SK-N-SH (cell line): Measurements from ENCODE around the gene IP6K2. TPM values are rescaled to one million over a fixed set of nuclear protein-coding genes. Genes with fewer than 3 reads are reported as not detected.

Source experiments
- CTCF ChIA-PET: fragments of 300-600, 350-600 bp; formaldehyde crosslinking; extraction: SDS; loops from one replicate; lab custom pipeline; 2021; lab: Yijun Ruan, JAX
- POLR2A ChIA-PET: fragments of 350-600 bp; sonication (Branson Sonifier 250); formaldehyde crosslinking; extraction: SDS; loops from one replicate; lab custom pipeline; 2020; ENCODE audit warnings: antibody characterized with exemption, inconsistent platforms; lab: Yijun Ruan, JAX
- DNase-seq: peaks from one replicate; pipeline ENCODE4 v3.0.0; 2012
- H2AFZ ChIP-seq: fragments of 200-600 bp; sonication (generic); 2 replicates; pipeline ENCODE4 v1.8.1; 2016; ENCODE audit warnings: antibody characterized with exemption, mild to moderate bottlenecking, low read depth
- H3F3A ChIP-seq: fragments of 200-600 bp; sonication (generic); replicated peaks from 2 replicates; pipeline ENCODE3; 2016; ENCODE audit warnings: antibody characterized with exemption, mild to moderate bottlenecking; ENCODE audit not compliant: insufficient read depth
- H3K27ac ChIP-seq, 2 experiments: fragments of 200-500 bp in 1 of 2; fragments of 200-600 bp in 1 of 2; sonication (Bioruptor generic) in 1 of 2; sonication (generic), shearing (Covaris generic) in 1 of 2; 2 replicates each; pipeline versions ENCODE4 v1.5.1 to v1.6.1; 2014 to 2016; ENCODE audit warnings: low read depth in 2 of 2, inconsistent platforms in 1 of 2, low read length in 1 of 2, mild to moderate bottlenecking in 1 of 2, mixed read lengths in 1 of 2
- H3K27me3 ChIP-seq: fragments of 200-600 bp; sonication (generic), shearing (Covaris generic); 2 replicates; pipeline ENCODE4 v1.6.1; 2016; ENCODE audit warnings: mixed run types; ENCODE audit not compliant: insufficient read depth
- H3K36me3 ChIP-seq, 2 experiments: fragments of 200-500 bp in 1 of 2; fragments of 200-600 bp in 1 of 2; sonication (Bioruptor generic) in 1 of 2; sonication (generic) in 1 of 2; replicated peaks in 1 of 2; 2 replicates each; pipeline versions ENCODE3 to v1.5.1; 2014 to 2016; ENCODE audit warnings: low read length in 1 of 2, mild to moderate bottlenecking in 1 of 2; ENCODE audit not compliant: insufficient read depth in 2 of 2, control insufficient read depth in 1 of 2
- H3K4me1 ChIP-seq, 2 experiments: fragments of 200-500 bp in 1 of 2; fragments of 200-600 bp in 1 of 2; sonication (Bioruptor generic) in 1 of 2; sonication (generic), shearing (Covaris generic) in 1 of 2; 2 replicates each; pipeline versions ENCODE4 v1.5.1 to v1.6.1; 2014 to 2016; ENCODE audit warnings: low read depth in 1 of 2, low read length in 1 of 2, mixed run types in 1 of 2; ENCODE audit not compliant: insufficient read depth in 2 of 2, control insufficient read depth in 1 of 2
- H3K4me2 ChIP-seq: fragments of 200-600 bp; sonication (generic), shearing (Covaris generic); 2 replicates; pipeline ENCODE4 v1.6.1; 2017; ENCODE audit warnings: mixed run types
- H3K4me3 ChIP-seq, 2 experiments: fragments of 200-500 bp in 1 of 2; fragments of 200-600 bp in 1 of 2; sonication (Bioruptor generic) in 1 of 2; sonication (generic), shearing (Covaris generic) in 1 of 2; 2 replicates each; pipeline versions ENCODE4 v1.5.1 to v1.8.1; 2014 to 2016; ENCODE audit warnings: low read depth in 2 of 2, inconsistent platforms in 1 of 2, low read length in 1 of 2, mild to moderate bottlenecking in 1 of 2, mixed read lengths in 1 of 2, moderate library complexity in 1 of 2
- H3K79me2 ChIP-seq: fragments of 200-600 bp; sonication (generic); 2 replicates; pipeline ENCODE4 v1.8.1; 2017; ENCODE audit warnings: mild to moderate bottlenecking; ENCODE audit not compliant: insufficient read depth
- H3K9ac ChIP-seq: fragments of 200-600 bp; sonication (generic); 2 replicates; pipeline ENCODE4 v1.6.1; 2017; ENCODE audit warnings: mixed run types
- H3K9me2 ChIP-seq: fragments of 200-600 bp; sonication (generic); 2 replicates; pipeline ENCODE4 v1.6.1; 2017; ENCODE audit warnings: mixed run types
- H3K9me3 ChIP-seq: fragments of 200-600 bp; sonication (generic); 2 replicates; pipeline ENCODE4 v1.6.1; 2017; ENCODE audit warnings: mixed run types, mild to moderate bottlenecking, moderate library complexity
- H4K20me1 ChIP-seq: fragments of 200-600 bp; sonication (generic); 2 replicates; pipeline ENCODE4 v1.6.1; 2017; ENCODE audit warnings: mild to moderate bottlenecking, mixed run types; ENCODE audit not compliant: insufficient read depth
- CHD2 ChIP-seq: fragments of 150-350 bp; IDR thresholded peaks from 2 replicates; pipeline ENCODE4 v1.6.1; 2018; ENCODE audit warnings: low read length; ENCODE audit not compliant: partially characterized antibody
- CTCF ChIP-seq: fragments of 200-600 bp; sonication (generic); IDR thresholded peaks from 2 replicates; pipeline ENCODE4 v1.6.1; 2017; ENCODE audit warnings: antibody characterized with exemption, mild to moderate bottlenecking, moderate library complexity
- ELF1 ChIP-seq: IDR thresholded peaks from 2 replicates; pipeline ENCODE4 v1.4.0; 2012
- EP300 ChIP-seq, 2 experiments: IDR thresholded peaks; 2 replicates each; pipeline versions ENCODE4 v1.4.0 to v1.6.1; 2012; ENCODE audit warnings: borderline replicate concordance in 1 of 2, low read depth in 1 of 2, low read length in 1 of 2
- FOXJ3 ChIP-seq: sonication (generic); formaldehyde crosslinking; IDR thresholded peaks from 2 replicates; pipeline ENCODE4 v1.5.1; 2020; ENCODE audit warnings: mild to moderate bottlenecking, missing genetic modification reagents
- GABPA ChIP-seq: IDR thresholded peaks from 2 replicates; pipeline ENCODE4 v1.4.0; 2012; ENCODE audit warnings: low read depth, mild to moderate bottlenecking
- GATA2 ChIP-seq: sonication (generic); formaldehyde crosslinking; IDR thresholded peaks from 2 replicates; pipeline ENCODE4 v1.5.0; 2020; ENCODE audit warnings: mild to moderate bottlenecking, missing genetic modification reagents
- IRF3 ChIP-seq: fragments of 150-350 bp; IDR thresholded peaks from 2 replicates; pipeline ENCODE4 v1.6.1; 2016; ENCODE audit warnings: mild to moderate bottlenecking, low read depth, low read length
- MAX ChIP-seq: IDR thresholded peaks from 2 replicates; pipeline ENCODE4 v1.4.0; 2012; ENCODE audit warnings: low read depth
- NRF1 ChIP-seq: IDR thresholded peaks from 2 replicates; pipeline ENCODE4 v1.6.1; 2012; ENCODE audit warnings: low read depth, mild to moderate bottlenecking, low read length
- PBX3 ChIP-seq: IDR thresholded peaks from 2 replicates; pipeline ENCODE4; 2012
- RAD21 ChIP-seq: IDR thresholded peaks from 2 replicates; pipeline ENCODE4 v1.6.1; 2012; ENCODE audit warnings: mild to moderate bottlenecking, low read length
- REST ChIP-seq: IDR thresholded peaks from 2 replicates; pipeline ENCODE4 v1.6.1; 2012; ENCODE audit warnings: mild to moderate bottlenecking, low read depth, low read length, moderate library complexity
- RFX5 ChIP-seq: IDR thresholded peaks from 2 replicates; pipeline ENCODE4 v1.6.1; 2012; ENCODE audit warnings: mild to moderate bottlenecking, improper control_type of control experiment, low read length
- RXRA ChIP-seq: IDR thresholded peaks from 2 replicates; pipeline ENCODE4 v1.4.0; 2012; ENCODE audit warnings: low read depth, mild to moderate bottlenecking, borderline replicate concordance
- SIN3A ChIP-seq: IDR thresholded peaks from 2 replicates; pipeline ENCODE4 v1.6.1; 2012; ENCODE audit warnings: low read depth, mild to moderate bottlenecking, low read length, moderate library complexity, borderline replicate concordance
- TAF1 ChIP-seq: IDR thresholded peaks from 2 replicates; pipeline ENCODE4 v1.6.1; 2012; ENCODE audit warnings: low read depth, mild to moderate bottlenecking, low read length, moderate library complexity, borderline replicate concordance
- TEAD4 ChIP-seq: IDR thresholded peaks from 2 replicates; pipeline ENCODE4 v1.4.0; 2012; ENCODE audit warnings: mild to moderate bottlenecking, borderline replicate concordance; ENCODE audit not compliant: insufficient read depth
- USF1 ChIP-seq: IDR thresholded peaks from 2 replicates; pipeline ENCODE4 v1.4.0; 2012; ENCODE audit warnings: low read depth, borderline replicate concordance
- ZBTB33 ChIP-seq: IDR thresholded peaks from 2 replicates; pipeline ENCODE4 v1.4.0; 2012; ENCODE audit warnings: low read depth, borderline replicate concordance
- WGBS: methylation state at CpG from one replicate; pipeline ENCODE4 v1.1.6; 2017; ENCODE audit warnings: low lambda C conversion rate; 5-methylcytosine and 5-hydroxymethylcytosine counted together
- polyA plus RNA-seq, 3 experiments: library from polyadenylated mRNA; depleted of rRNA; stranded (reverse); fragments of >200 nt; gene quantifications; 2 replicates each; pipeline ENCODE4 v1.2.3, GENCODE V29; 2012

IP6K2 gene
- polyA plus RNA-seq, 1 of the 3 experiments (the other 2 are of a cell fraction): 178 TPM

- POLR2A ChIA-PET: no interaction called here
- no peak overlapping the region for H3K27ac ChIP-seq
- no peak overlapping the region for H3K4me2 ChIP-seq
- no peaks in the 10 kb centered on the region for H3K9me3 ChIP-seq
- no peaks in the 10 kb centered on the region for H3K9me2 ChIP-seq
- WGBS: 93% methylated on average over 9 of the region's 24 CpGs
- peaks cover 11 to 14% of the 10 kb centered on the region in 2 experiments for H3K4me1 ChIP-seq
- CTCF ChIA-PET: interaction anchor here (0.9 to 1.2 kb wide), 2 partner anchors 14 to 15 kb away, joined by 3 to 5 read pairs; no protein-coding TSS in a partner anchor
- no peaks in the 10 kb centered on the region for H3K27me3 ChIP-seq
- no peak overlapping the region for H3K4me3 ChIP-seq
- H3K79me2 ChIP-seq: peaks cover 9% of the 10 kb centered on the region; the same call in 1 of the 2 replicates
- DNase-seq: no peak
- 0 out of 2 replicates have a peak, but pooled peaks cover 4% of the 10 kb centered on the region for H4K20me1 ChIP-seq
- H3K36me3 ChIP-seq: peaks cover 0 to 40% of the 10 kb centered on the region in 2 experiments
- no peak overlapping the region for H3K9ac ChIP-seq
- no peak overlapping the region for H2AFZ ChIP-seq
- TF ChIP-seq FOXJ3 (CRISPR knock-in tag): no peak
- no peak for TF ChIP-seq PBX3
- no peak for TF ChIP-seq CTCF
- TF ChIP-seq CHD2: no peak
- no peak for TF ChIP-seq RFX5
- no peak for TF ChIP-seq RXRA
- TF ChIP-seq USF1: no peak
- no peak for TF ChIP-seq MAX
- TF ChIP-seq GABPA: no peak
- TF ChIP-seq IRF3: no peak
- TF ChIP-seq TAF1: no peak
- no peak for TF ChIP-seq TEAD4
- TF ChIP-seq ELF1: no peak
- TF ChIP-seq NRF1: no peak
- no peak for TF ChIP-seq SIN3A
- no peak for TF ChIP-seq REST
- TF ChIP-seq RAD21: no peak
- no peak for TF ChIP-seq ZBTB33
- TF ChIP-seq GATA2 (CRISPR knock-in tag): no peak
- no peak for TF ChIP-seq EP300 (IDR thresholded peaks at IDR 0.05; ENCODE audit: borderline replicate concordance in 1 of 2, low read depth in 1 of 2, low read length in 1 of 2)
- TF ChIP-seq, all 33 proteins: peak for 0
- no peaks in the 10 kb centered on the region for H3F3A ChIP-seq
These were observed 38.2 kb downstream of the IP6K2 start for GRCh38 chr3:48678566-48679380.
